HG03354 (cell line): ENCODE results near the gene PRCD.

Source experiments
- ATAC-seq: cut with Tn5 transposase; IDR thresholded peaks from one replicate; pipeline ENCODE4 v1.9.1; 2021; ENCODE audit warnings: mild to moderate bottlenecking; ENCODE audit not compliant: unreplicated experiment, poor library complexity, severe bottlenecking

Gene PRCD

DNA sequence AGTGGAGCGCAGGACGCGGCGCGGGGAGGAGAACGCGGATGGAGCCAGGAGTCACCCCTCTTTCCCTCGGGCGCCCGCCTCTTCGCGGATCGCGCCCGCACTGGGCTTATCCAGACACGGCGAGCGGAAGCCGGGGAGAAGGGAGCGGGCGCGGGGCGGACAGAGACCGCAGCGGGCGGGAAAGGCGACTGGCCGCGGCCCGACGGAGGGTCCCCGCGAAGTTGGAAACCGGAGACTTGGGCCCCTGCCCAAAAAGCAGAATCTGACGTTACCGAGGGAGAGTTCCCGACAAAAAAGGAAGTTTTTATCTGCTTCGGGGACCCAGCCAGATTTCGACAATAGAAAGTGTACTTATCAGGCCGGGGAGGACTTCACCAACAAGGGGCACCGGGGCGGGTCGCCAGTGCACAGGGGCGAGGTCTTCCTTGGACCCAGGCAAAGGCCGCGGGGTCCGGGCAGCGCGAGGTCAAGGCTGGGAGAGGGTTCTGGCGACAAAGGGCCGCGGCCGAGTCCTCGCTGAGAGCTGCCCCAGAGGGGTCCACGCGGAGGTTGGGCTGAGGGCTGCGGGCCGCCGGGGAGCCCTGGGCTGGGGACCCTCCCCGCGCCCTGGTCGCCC lies 45.3 kb downstream of the PRCD start:
- no peak for ATAC-seq

DNA sequence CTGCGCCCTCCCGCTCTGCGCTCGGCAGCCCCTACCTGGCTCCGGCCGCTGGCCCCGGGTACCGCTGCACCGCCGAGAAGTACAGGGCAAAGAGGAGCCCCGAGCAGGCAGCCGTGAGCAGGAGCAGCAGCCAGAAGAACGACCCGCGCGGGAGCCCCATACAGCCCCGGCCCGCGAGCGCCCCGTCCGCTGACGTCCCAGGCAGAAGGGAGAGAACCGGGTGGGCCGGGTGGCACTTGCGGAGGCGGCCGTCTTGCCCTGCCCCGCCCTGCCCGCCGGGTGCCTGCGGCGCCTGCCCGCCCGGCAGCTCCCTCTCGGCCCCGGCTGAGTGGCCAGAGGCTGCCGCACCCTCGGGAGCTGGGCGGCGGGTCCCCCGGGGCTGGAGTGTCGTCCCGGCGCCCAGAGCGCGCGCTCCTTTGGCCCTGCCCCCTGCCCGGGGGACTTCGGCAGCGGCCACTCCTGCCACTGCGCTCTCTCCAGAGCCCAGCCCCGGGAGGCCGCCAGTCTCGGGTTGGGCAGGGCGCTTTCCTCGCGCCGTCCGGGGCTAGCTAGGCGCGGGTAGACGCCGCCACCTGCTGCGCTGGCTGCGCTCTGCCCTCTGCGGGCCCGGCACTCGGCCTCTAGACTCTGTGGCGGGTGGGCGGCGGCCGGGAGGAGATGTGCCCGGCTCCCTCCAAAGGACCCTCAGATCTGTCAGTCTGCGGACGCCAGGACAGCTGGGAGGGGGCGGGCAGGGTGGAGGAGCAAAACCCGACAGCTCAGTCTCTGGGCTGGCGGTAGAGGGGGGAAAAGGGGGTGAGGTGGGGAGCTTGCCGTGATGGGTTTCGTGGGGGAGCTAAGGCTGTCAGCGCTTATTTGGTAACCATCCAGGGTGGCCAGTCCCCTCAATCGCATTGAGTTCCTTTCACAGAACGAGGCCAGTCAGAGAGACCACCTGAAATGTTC lies 46.1 kb downstream of the PRCD start, which contains the start of gene ST6GALNAC2:
TSS of gene ST6GALNAC2 (minus strand) at position 212 of the 945 bp plus-strand sequence. CDS start at position 160, 52 bp downstream.
- ATAC-seq: no peak

DNA sequence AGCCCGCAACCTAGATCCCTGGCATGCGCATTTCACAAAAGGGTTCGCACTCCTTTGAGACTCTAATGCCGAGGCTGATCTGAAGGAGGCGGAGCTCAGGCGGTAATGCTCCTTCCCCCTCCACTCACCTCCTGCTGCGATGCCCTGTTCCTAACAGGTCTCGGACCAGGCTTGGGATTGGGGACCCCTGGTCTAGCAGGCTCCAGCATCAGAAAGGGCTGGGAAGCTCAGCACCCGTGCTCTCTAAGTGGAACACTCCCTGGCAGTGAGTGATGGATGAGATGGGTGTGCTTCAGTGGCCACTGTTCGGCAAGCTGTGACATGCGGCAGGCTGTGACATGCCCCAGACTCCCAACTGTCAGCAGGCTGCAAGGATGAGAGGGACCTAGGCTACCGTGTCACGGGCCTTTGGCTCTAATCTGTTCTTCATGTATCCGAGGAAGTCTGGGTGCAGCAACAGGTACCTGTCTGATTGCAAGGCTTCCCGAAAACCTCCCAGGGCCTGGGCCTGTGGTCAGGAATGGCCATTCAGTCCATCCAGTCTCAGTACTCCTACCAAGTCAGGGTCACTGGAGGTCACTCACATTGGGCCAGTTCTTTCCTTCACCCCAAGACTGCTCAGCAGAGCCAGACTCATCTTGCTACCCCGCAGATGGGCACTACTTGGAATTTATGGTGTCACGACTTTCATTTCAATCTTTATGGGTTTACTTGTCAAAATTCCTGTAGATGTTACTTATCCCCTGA lies 47.1 kb downstream of the PRCD start:
- ATAC-seq: no peak

DNA sequence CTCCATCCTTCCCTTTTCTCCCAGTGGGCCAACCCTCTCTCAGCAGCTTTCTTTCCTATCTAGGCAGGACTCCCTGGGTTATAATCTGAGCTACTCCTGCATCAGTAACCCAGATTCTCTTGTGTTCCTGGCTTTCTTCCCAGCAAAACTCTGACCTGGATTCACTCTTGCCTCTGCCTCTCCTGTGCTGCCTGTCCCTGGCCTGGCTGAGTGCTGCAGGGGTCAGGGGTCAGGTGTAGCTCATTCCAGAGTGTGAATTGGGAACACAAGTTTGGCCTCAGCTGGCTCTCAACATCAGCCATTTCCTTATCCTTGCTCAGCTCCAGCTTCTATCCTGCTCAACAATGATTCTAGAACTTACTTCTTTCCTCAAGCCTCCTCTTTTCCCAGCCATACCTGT lies 48.3 kb downstream of the PRCD start:
- ATAC-seq: no peak

DNA sequence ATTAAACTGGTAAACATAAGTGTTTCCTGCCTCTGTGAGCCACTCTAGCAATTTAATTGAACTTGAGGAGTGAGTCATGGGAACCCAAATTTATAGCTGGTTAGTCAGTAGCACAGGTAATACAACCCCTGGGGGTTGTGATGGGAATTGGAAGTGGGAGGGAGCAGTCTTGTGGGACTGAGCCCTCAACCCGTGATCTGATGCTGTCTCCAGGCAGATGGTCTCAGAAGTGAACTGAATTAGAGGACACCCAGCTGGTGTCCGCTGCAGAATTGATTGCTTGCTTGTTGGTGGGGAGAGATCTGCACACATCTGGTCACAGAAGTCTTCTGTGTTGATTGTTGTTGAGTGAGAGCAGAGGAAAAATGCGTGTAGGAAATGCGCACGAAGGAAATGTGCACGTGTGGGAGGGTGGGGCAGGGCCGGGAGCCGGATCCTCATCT lies 53.6 kb downstream of the PRCD start:
- no peak for ATAC-seq

DNA sequence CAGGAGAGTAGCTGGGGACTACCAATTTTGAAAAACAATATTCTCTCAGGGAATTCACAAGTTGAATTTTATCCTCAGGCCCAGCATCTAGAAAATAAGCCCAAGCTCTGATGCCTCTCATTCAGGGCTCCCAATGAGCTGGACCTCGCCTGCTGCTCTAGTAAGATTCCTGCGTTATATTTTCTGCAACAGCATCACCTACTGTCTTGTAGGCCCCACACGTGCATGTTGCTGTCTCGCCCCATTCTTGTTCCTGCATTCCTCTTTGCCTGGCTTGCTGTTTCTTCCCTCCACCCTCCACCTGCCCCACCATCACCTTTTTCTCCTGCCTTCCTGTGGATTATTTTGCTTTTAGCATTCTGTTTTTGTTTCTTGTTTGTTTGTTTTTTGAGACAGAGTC lies 54.1 kb downstream of the PRCD start:
- ATAC-seq: no peak

DNA sequence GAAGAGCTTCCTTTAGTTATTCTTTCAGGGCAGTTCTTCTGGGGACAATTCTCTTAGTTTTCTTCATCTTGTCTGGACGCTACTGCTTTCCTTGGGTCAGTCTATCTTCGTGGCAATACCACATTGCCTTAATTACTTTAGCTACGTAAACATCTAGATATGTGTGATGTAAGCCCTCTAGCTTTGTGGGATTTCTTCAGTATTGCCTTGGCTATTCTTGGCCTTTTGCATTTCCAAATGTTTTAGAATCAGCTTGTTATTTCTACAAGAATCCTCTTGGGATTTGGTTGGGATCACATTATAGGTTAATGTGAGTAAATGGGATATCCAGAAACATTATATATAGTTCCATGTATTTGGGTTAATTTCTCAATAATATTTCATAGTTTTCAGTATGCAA lies 54.8 kb downstream of the PRCD start:
- ATAC-seq: no peak
